Activated CD4-positive, alpha-beta T cell treated with anti-CD3 and anti-CD28 coated beads, Interleukin-2, amount 50 U/mL, for 4 hours (primary cell): ENCODE data around the gene ROBO3.

ENCODE experiments used
- DNase-seq, 2 experiments: peaks; one replicate each; pipeline ENCODE4 v3.0.0-alpha.2; 2020

The ROBO3 gene

GRCh38 chr11:124865181-124865901 lies at the start of gene ROBO3:
Gene ROBO3 (plus strand): TSS chr11:124865432. CDS start chr11:124865578, 146 bp downstream.
- DNase-seq, result no peak

GRCh38 chr11:124817036-124817435 lies 48.2 kb upstream of the ROBO3 start:
- DNase-seq, result no peak

GRCh38 chr11:124821995-124822730 lies 43.1 kb upstream of the ROBO3 start:
- no peak for DNase-seq

GRCh38 chr11:124823512-124824376 lies 41.5 kb upstream of the ROBO3 start:
- no peak for DNase-seq

- no peak for DNase-seq
These were observed 39.4 kb upstream of the ROBO3 start for GRCh38 chr11:124825876-124826275.

- no peak for DNase-seq
These were observed 35.2 kb upstream of the ROBO3 start for GRCh38 chr11:124829986-124830385.

GRCh38 chr11:124830749-124831148 lies 34.5 kb upstream of the ROBO3 start:
- DNase-seq, result no peak

GRCh38 chr11:124831897-124832296 lies 33.3 kb upstream of the ROBO3 start:
- no peak for DNase-seq

GRCh38 chr11:124832571-124832970 lies 32.7 kb upstream of the ROBO3 start:
- no peak for DNase-seq

- no peak for DNase-seq
These were observed 30.6 kb upstream of the ROBO3 start for GRCh38 chr11:124834526-124835180.

GRCh38 chr11:124835918-124836317 lies 29.3 kb upstream of the ROBO3 start:
- DNase-seq, result no peak

GRCh38 chr11:124837491-124837856 lies 27.8 kb upstream of the ROBO3 start:
- no peak for DNase-seq

GRCh38 chr11:124838805-124839127 lies 26.5 kb upstream of the ROBO3 start:
- no peak for DNase-seq

- no peak for DNase-seq
These were observed 25.9 kb upstream of the ROBO3 start for GRCh38 chr11:124839128-124839971.

GRCh38 chr11:124839972-124840621 lies 25.1 kb upstream of the ROBO3 start:
- no peak for DNase-seq

GRCh38 chr11:124840666-124841065 lies 24.6 kb upstream of the ROBO3 start:
- no peak for DNase-seq

- DNase-seq, result no peak
These were observed 24.0 kb upstream of the ROBO3 start for GRCh38 chr11:124841201-124841600.

GRCh38 chr11:124841840-124842239 lies 23.4 kb upstream of the ROBO3 start:
- no peak for DNase-seq

GRCh38 chr11:124842305-124842704 lies 22.9 kb upstream of the ROBO3 start:
- no peak for DNase-seq

GRCh38 chr11:124843616-124843910 lies 21.7 kb upstream of the ROBO3 start:
- no peak for DNase-seq

- DNase-seq, result no peak
These were observed 20.6 kb upstream of the ROBO3 start for GRCh38 chr11:124844664-124845079.
